GM23248 (cell line): ENCODE results near the gene MYH11. TPM values are rescaled to one million over a fixed set of nuclear protein-coding genes. Genes with fewer than 3 reads are reported as not detected.
"Not testable (repeated sequence)": the region's sequence is repeated elsewhere in the genome, so short reads cannot be mapped to it uniquely, and the experiment has no call there.

Source experiments
- DNase-seq: peaks from one replicate; pipeline ENCODE4 v3.0.0-alpha.2; 2015
- H2AFZ ChIP-seq: fragments of 200-600 bp; sonication (generic); 2 replicates; pipeline ENCODE4 v1.6.1; 2016; ENCODE audit warnings: antibody characterized with exemption
- H3F3A ChIP-seq: fragments of 200-600 bp; sonication (generic); 2 replicates; pipeline ENCODE4 v1.6.1; 2016; ENCODE audit warnings: mild to moderate bottlenecking, antibody characterized with exemption, mixed run types; ENCODE audit not compliant: insufficient read depth
- H3K27ac ChIP-seq: fragments of 200-600 bp; sonication (generic); 2 replicates; pipeline ENCODE4 v1.5.1; 2016; ENCODE audit warnings: mild to moderate bottlenecking
- H3K27me3 ChIP-seq: fragments of 200-600 bp; sonication (generic); replicated peaks from 2 replicates; pipeline ENCODE4 v1.6.1; 2016; ENCODE audit warnings: mild to moderate bottlenecking; ENCODE audit not compliant: insufficient read depth
- H3K36me3 ChIP-seq: fragments of 200-600 bp; sonication (generic); 2 replicates; pipeline ENCODE4 v1.6.1; 2016; ENCODE audit warnings: low read depth, mild to moderate bottlenecking
- H3K4me1 ChIP-seq: fragments of 200-600 bp; sonication (generic); 2 replicates; pipeline ENCODE4 v1.6.1; 2016; ENCODE audit warnings: mild to moderate bottlenecking; ENCODE audit not compliant: insufficient read depth
- H3K4me2 ChIP-seq: fragments of 200-600 bp; sonication (generic); one replicate; pipeline ENCODE4 v1.6.1; 2016; ENCODE audit warnings: mild to moderate bottlenecking; ENCODE audit not compliant: unreplicated experiment
- H3K4me3 ChIP-seq: fragments of 200-600 bp; sonication (generic); 2 replicates; pipeline ENCODE4 v1.5.1; 2016; ENCODE audit warnings: mild to moderate bottlenecking
- H3K79me2 ChIP-seq: fragments of 200-600 bp; sonication (generic); 2 replicates; pipeline ENCODE4 v1.6.1; 2016; ENCODE audit warnings: mild to moderate bottlenecking; ENCODE audit not compliant: insufficient read depth
- H3K9ac ChIP-seq: fragments of 200-600 bp; sonication (generic); 2 replicates; pipeline ENCODE4 v1.6.1; 2016; ENCODE audit warnings: mild to moderate bottlenecking
- H3K9me2 ChIP-seq: fragments of 200-600 bp; sonication (generic); 2 replicates; pipeline ENCODE4 v1.6.1; 2016; ENCODE audit warnings: mixed run types, mild to moderate bottlenecking, moderate library complexity; ENCODE audit not compliant: insufficient read depth
- H3K9me3 ChIP-seq: fragments of 200-600 bp; sonication (generic); one replicate; pipeline ENCODE4 v1.6.1; 2017; ENCODE audit warnings: low read depth
- H4K20me1 ChIP-seq: fragments of 200-600 bp; sonication (generic); 2 replicates; pipeline ENCODE4 v1.6.0; 2016; ENCODE audit not compliant: insufficient read depth
- EZH2 ChIP-seq: fragments of 200-600 bp; sonication (generic); IDR thresholded peaks from 2 replicates; pipeline ENCODE4 v1.6.1; 2018; ENCODE audit warnings: antibody characterized with exemption, mild to moderate bottlenecking; ENCODE audit not compliant: insufficient read depth, poor library complexity, severe bottlenecking
- EZH2phosphoT487 ChIP-seq: fragments of 200-600 bp; sonication (generic); IDR thresholded peaks from 2 replicates; pipeline ENCODE4 v1.6.1; 2018; ENCODE audit warnings: antibody characterized with exemption, moderate library complexity, mild to moderate bottlenecking, low read depth; ENCODE audit not compliant: insufficient read depth
- WGBS, 2 experiments: methylation state at CpG; one replicate each; pipeline ENCODE4 v1.1.6; 2015 to 2017; ENCODE audit warnings: low lambda C conversion rate in 2 of 2, low coverage in 1 of 2; ENCODE audit errors: missing lambda C conversion rate in 2 of 2; 5-methylcytosine and 5-hydroxymethylcytosine counted together
- in situ Hi-C: fragments of 300-500 bp; cut with MboI; formaldehyde crosslinking; loops from 2 replicates; pipeline ENCODE4 v1.15.0; 2020
- polyA plus RNA-seq: library from polyadenylated mRNA; unstranded; fragments of >200 nt; fragmentation: Nextera tagmentation; extraction: Ambion mirVana; gene quantifications from 2 replicates; pipeline ENCODE4 v1.2.1, GENCODE V29; 2016
- total RNA-seq: library from RNA; depleted of rRNA; stranded (reverse); fragments of >200 nt; shearing (Covaris generic); gene quantifications from 2 replicates; pipeline ENCODE4 v1.2.3, GENCODE V29; 2014

The MYH11 gene
- total and polyA plus RNA-seq, 2 experiments from 2014 or later: 0.79 TPM; not detected in 1

DNA sequence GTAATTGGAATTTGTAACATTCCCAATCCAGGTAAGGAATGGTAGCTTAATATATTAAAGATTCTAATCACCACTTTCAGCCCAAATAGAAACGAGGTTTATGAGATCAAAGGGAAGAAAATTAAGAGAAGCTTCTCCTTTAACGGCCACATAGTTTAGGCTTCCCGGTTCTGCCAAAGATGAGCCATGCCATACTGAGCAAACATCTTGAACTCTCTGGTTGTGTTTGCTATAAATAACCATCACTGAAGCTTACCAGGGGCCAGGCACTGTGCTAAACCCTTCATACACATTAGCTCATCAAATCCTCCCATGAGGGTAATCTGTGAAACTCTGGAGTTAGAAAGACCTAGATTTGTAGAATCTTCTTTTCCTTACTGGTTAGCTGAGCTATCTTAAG lies 2.8 kb downstream of the MYH11 start:
- Histone ChIP-seq H3K4me1 (no peaks in the 10 kb centered on the region), H3K4me3 (no peak overlapping the region), H2AFZ (no peak overlapping the region), H3K27ac (no peak overlapping the region), H3K4me2 (no peak overlapping the region), H4K20me1 (no peaks in the 10 kb centered on the region), H3K27me3 (peaks cover 37% of the 10 kb centered on the region), H3K79me2 (no peaks in the 10 kb centered on the region), H3K9me2 (no peaks in the 10 kb centered on the region), H3K36me3 (no peaks in the 10 kb centered on the region), H3F3A (no peaks in the 10 kb centered on the region), H3K9me3 (no peaks in the 10 kb centered on the region), H3K9ac (no peak overlapping the region)
- no peak for DNase-seq
- TF ChIP-seq EZH2 (no peak), EZH2phosphoT487 (no peak)
- in situ Hi-C loops: no loop called here
- WGBS, 2 experiments: 46 to 48% methylated on average over 3 of the region's 3 CpGs

DNA sequence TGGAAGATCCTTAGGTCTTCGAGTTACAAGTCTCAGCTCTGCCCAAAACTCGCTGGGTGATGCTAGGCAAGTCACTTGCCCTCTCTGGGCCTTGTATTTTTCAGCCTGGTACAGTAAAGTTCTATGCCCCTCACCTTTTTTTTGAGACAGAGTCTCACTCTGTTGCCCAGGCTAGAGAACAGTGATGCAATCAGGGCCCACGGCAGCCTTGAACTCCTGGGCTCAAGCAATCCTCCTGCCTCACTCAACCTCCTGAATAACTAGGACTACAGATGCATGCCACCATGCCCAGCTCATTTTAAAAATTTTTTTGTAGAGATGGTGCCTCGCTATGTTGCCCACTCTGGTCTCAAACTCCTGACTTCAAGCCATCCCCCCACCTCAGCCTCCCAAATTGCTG lies 3.8 kb downstream of the MYH11 start:
- no peaks in the 10 kb centered on the region for H3K36me3 ChIP-seq
- H4K20me1 ChIP-seq: no peaks in the 10 kb centered on the region
- no peak overlapping the region for H3K4me3 ChIP-seq
- no peak for DNase-seq
- TF ChIP-seq EZH2 (no peak), EZH2phosphoT487 (no peak)
- H3K9me2 ChIP-seq: no peaks in the 10 kb centered on the region
- no peaks in the 10 kb centered on the region for H3F3A ChIP-seq
- in situ Hi-C loops: no loop called here
- no peaks in the 10 kb centered on the region for H3K79me2 ChIP-seq
- H2AFZ ChIP-seq: no peak overlapping the region
- H3K27me3 ChIP-seq: peaks cover 37% of the 10 kb centered on the region
- no peak overlapping the region for H3K9ac ChIP-seq
- WGBS, 2 experiments: 72 to 83% methylated on average over 4 of the region's 4 CpGs
- H3K4me2 ChIP-seq: no peak overlapping the region
- H3K9me3 ChIP-seq: no peaks in the 10 kb centered on the region
- no peaks in the 10 kb centered on the region for H3K4me1 ChIP-seq
- H3K27ac ChIP-seq: no peak overlapping the region

DNA sequence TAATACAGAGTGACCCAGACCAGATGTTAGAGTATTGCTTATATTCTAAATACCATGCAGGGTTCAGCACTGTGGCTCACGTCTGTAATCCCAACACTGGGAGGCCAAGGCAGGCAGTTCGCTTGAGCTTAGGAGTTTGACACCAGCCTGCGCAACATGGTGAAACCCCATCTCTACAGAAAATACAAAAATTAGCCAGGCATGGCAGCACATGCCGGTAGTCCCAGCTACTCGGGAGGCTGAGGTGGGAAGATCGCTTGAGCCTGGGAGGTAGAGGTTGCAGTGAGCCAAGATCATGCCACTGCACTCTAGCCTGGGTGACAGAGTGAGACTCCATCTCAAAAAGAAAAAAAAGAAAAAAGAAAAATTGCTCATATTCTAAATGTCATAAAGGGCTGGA lies 6.3 kb downstream of the MYH11 start:
- H3F3A ChIP-seq, in situ Hi-C loops, H3K36me3 ChIP-seq, H3K79me2 ChIP-seq, H2AFZ ChIP-seq, H3K9ac ChIP-seq, H3K9me2 ChIP-seq, H3K4me1 ChIP-seq, H3K4me3 ChIP-seq, H3K9me3 ChIP-seq, DNase-seq, H3K27ac ChIP-seq, H3K4me2 ChIP-seq, H4K20me1 ChIP-seq: not testable (repeated sequence)
- 89 to 91% methylated on average over 6 of the region's 6 CpGs for WGBS, 2 experiments
- peaks cover 21% of the 10 kb centered on the region for H3K27me3 ChIP-seq

DNA sequence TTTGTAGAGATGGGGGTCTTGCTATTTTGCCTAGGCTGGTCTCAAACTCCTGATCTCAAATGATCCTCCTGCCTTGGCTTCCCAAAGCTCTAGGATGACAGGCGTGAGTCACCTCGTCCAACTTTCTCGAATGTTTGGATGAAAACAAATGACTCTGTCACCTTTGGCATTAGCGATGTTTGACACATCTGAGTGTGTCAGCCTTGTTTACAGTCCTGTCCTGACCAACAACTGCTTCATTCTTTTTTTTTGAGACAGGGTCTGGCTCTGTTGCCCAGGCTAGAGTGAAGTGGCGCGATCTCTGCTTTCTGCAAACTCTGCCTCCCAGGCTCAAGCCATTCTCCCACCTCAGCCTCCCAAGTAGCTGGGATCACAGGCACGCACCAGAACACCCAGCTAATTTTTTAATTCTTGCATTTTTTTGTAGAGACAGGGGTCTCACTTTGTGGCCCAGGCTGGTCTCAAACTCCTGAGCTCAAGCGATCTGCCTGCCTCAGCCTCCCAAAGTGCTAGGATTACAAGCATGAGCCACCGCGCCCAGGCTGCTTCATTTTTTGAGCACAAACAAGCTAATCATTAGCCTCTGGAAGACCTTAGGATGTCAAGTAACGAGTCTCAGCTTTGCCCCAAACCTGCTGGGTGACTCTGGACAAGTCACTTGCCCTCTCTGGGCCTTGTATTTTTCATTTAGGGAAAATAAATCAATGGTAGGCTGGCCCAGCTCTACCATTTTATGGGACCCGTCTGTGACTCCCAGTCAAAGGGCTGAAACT lies 7.4 kb downstream of the MYH11 start:
- no peak overlapping the region for H3K27ac ChIP-seq
- no peak overlapping the region for H3K9ac ChIP-seq
- no peaks in the 10 kb centered on the region for H3F3A ChIP-seq
- no peak overlapping the region for H2AFZ ChIP-seq
- no peak for TF ChIP-seq EZH2
- TF ChIP-seq EZH2phosphoT487: no peak
- no peaks in the 10 kb centered on the region for H3K9me2 ChIP-seq
- H3K4me3 ChIP-seq: no peak overlapping the region
- no peaks in the 10 kb centered on the region for H3K4me1 ChIP-seq
- H4K20me1 ChIP-seq: no peaks in the 10 kb centered on the region
- no peaks in the 10 kb centered on the region for H3K79me2 ChIP-seq
- no peak for DNase-seq
- 80 to 81% methylated on average over 12 of the region's 12 CpGs for WGBS, 2 experiments
- H3K27me3 ChIP-seq: peaks cover 13% of the 10 kb centered on the region
- H3K4me2 ChIP-seq: no peak overlapping the region
- in situ Hi-C loops: no loop called here
- no peaks in the 10 kb centered on the region for H3K9me3 ChIP-seq
- H3K36me3 ChIP-seq: no peaks in the 10 kb centered on the region
